Testis (tissue), 3 donors: ENCODE data around the gene ALDH9A1. TPM values are rescaled to one million over a fixed set of nuclear protein-coding genes. Genes with fewer than 3 reads are reported as not detected.
A peak's percentile ranks its signal among the peaks of the same experiment; 100 is the strongest.
"Not testable (repeated sequence)": the region's sequence is repeated elsewhere in the genome, so short reads cannot be mapped to it uniquely, and the experiment has no call there.

Experiments
- DNase-seq: peaks from one replicate; pipeline ENCODE4 v3.0.0-alpha.2; 2019
- H3K27ac ChIP-seq, 2 donors: fragments of 200-600 bp; sonication (generic); one replicate each; pipeline ENCODE4 v1.5.1; 2019
- H3K27me3 ChIP-seq: fragments of 200-600 bp; sonication (generic); one replicate; pipeline ENCODE4 v1.5.1; 2019
- H3K36me3 ChIP-seq: fragments of 200-600 bp; sonication (generic); one replicate; pipeline ENCODE4 v1.5.1; 2017; ENCODE audit warnings: low read depth; ENCODE audit errors: missing control alignments
- H3K4me1 ChIP-seq: fragments of 200-600 bp; sonication (generic); one replicate; pipeline ENCODE4 v1.5.1; 2019
- H3K4me3 ChIP-seq, 2 donors: fragments of 200-600 bp; sonication (generic); one replicate each; pipeline ENCODE4 v1.5.1; 2017 to 2019
- H3K9me3 ChIP-seq: fragments of 200-600 bp; sonication (generic); one replicate; pipeline ENCODE4 v1.5.1; 2017
- POLR2A ChIP-seq: fragments of 450-650 bp; IDR thresholded peaks from one replicate; pipeline ENCODE4 v1.6.1; 2017; ENCODE audit warnings: antibody characterized with exemption, mild to moderate bottlenecking, moderate library complexity
- WGBS, 2 donors: methylation state at CpG; one replicate each; pipeline ENCODE4 v1.1.5; 2018; 5-methylcytosine and 5-hydroxymethylcytosine counted together
- intact Hi-C: fragments of 100-400 bp; cut with DNase I; formaldehyde crosslinking; loops from one replicate; pipeline ENCODE4 v1.15.1; 2023; ENCODE audit warnings: low total_unique reads
- polyA plus RNA-seq: library from polyadenylated mRNA; stranded (reverse); fragments of 350-450 nt; fragmentation: Illumina TruSeq; extraction: RNeasy Lipid Tissue Mini Kit (QIAGEN cat#74804); gene quantifications from one replicate; pipeline ENCODE4 v1.2.3, GENCODE V29; 2014; ENCODE audit warnings: low read depth, low replicate concordance; ENCODE audit not compliant: insufficient read depth
- total RNA-seq, 2 donors: library from RNA; depleted of rRNA; stranded (reverse); fragments of >200 nt; gene quantifications; one replicate each; pipeline ENCODE4 v1.2.3, GENCODE V29; 2016
- TF ChIP-seq, protein P1 (sequence below), 3 experiments: fragments of 450-650 bp in 2 of 3; fragments of 200-600 bp in 1 of 3; sonication (generic) in 1 of 3; IDR thresholded peaks; one replicate each; pipeline ENCODE4 v1.5.1; 2016 to 2019; ENCODE audit warnings: antibody characterized with exemption in 3 of 3, mild to moderate bottlenecking in 2 of 3, moderate library complexity in 1 of 3

ALDH9A1 gene
- total and polyA plus RNA-seq, 3 donors from 2014 or later = 144 to 201 (median 188) TPM

DNA sequence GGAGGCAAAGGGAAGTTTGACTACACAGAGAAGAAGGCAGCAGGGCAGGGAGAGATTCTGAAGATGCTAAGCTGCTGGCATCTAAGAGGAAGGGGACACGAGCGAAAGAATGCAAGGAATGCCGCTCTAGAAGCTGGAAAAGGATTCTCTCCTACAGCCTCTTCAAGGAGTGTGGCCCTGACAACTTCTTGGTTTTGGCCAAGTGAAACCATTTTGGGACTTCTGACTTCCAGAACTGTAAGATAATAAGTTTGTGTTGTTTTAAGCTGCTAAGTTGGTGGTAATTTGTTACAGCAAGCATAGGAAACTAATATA lies 38.8 kb downstream of the ALDH9A1 start:
- no peak for DNase-seq
- Histone ChIP-seq H3K9me3 (no peaks in the 10 kb centered on the region), H3K4me1 (peaks cover 16% of the 10 kb centered on the region), H3K36me3 (no peaks in the 10 kb centered on the region), H3K27ac (no peak overlapping the region), H3K4me3 (no peak overlapping the region), H3K27me3 (no peaks in the 10 kb centered on the region)
- WGBS, 2 donors = 48 to 74% methylated on average over 3 of the region's 3 CpGs
- intact Hi-C loops = no loop called here
- TF ChIP-seq, protein P1, sequence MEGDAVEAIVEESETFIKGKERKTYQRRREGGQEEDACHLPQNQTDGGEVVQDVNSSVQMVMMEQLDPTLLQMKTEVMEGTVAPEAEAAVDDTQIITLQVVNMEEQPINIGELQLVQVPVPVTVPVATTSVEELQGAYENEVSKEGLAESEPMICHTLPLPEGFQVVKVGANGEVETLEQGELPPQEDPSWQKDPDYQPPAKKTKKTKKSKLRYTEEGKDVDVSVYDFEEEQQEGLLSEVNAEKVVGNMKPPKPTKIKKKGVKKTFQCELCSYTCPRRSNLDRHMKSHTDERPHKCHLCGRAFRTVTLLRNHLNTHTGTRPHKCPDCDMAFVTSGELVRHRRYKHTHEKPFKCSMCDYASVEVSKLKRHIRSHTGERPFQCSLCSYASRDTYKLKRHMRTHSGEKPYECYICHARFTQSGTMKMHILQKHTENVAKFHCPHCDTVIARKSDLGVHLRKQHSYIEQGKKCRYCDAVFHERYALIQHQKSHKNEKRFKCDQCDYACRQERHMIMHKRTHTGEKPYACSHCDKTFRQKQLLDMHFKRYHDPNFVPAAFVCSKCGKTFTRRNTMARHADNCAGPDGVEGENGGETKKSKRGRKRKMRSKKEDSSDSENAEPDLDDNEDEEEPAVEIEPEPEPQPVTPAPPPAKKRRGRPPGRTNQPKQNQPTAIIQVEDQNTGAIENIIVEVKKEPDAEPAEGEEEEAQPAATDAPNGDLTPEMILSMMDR (IDR thresholded peaks at IDR 0.05) = no peak
- no peak for TF ChIP-seq POLR2A

DNA sequence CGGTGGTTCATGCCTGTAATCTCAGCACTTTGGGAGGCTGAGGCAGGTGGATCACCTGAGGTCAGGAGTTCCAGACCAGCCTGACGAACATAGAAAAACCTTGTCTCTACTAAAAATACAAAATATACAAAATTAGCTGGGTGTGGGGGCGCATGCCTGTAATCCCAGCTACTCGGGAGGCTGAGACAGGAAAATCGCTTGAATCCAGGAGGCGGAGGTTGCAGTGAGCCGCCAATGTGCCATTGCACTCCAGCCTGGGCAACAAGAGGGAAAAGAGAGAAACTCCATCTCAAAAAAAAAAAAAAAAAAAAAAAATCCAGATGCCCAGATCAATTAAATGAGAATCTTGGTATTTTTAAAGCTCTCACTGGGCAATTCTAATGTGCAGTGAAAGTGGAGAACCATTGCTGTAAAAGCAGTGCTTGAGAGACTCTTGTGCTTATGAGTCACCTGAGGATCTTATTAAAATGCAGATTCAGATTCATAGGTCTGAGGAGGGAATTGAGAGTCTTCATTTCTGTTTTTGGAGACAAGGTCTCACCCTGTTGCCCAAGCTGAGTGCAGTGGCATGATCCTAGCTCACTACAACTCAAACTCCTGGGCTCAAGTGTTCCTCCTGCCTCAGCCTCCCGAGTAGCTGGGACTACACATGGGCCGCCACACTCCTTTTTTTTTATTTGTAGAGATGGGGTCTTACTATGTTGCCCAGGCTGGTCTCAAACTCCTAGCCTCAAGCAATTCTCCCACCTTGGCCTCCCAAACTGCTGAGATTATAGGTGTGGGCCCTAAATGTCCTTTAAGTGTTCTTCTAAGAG lies 39.4 kb downstream of the ALDH9A1 start:
- intact Hi-C loops, H3K4me3 ChIP-seq, DNase-seq, H3K27ac ChIP-seq, H3K27me3 ChIP-seq, H3K9me3 ChIP-seq, H3K36me3 ChIP-seq: not testable (repeated sequence)
- WGBS, 2 donors = 93 to 95% methylated on average over 9 of the region's 9 CpGs
- H3K4me1 ChIP-seq = peaks cover 16% of the 10 kb centered on the region

DNA sequence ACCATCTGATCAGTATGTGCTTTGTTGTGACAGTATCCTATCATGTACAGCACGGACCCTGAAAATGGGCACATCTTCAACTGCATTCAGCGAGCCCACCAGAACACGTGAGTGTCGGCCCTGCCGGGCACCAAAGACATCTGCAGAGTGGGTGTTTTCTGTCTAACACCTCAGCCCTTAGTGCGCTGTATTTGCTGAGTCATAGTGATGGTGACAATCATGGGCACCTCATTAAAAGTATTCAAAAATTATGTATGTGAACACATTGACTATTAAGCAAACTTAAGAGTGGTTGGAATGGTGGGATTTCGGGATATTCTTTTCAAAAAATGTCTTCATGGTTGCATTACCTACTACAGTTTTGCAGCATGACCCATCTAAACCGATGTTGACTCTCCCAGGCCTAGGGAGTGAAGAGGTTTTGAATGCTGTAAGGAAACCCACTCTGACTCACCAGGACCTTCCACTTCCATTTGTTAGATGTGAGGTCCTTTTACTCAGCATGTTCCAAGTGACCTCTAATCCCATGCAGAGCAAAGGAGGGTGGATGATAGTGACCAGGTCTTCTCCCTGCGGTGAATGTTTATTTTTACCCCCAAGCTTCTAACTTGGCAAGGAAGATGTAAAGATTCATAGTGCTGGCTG lies 47.3 kb downstream of the ALDH9A1 start:
- Histone ChIP-seq H3K4me3 (no peak overlapping the region), H3K4me1 (peaks cover 24% of the 10 kb centered on the region), H3K9me3 (no peaks in the 10 kb centered on the region), H3K36me3 (no peaks in the 10 kb centered on the region), H3K27me3 (no peaks in the 10 kb centered on the region), H3K27ac (no peak overlapping the region)
- no peak for DNase-seq
- intact Hi-C loops = no loop called here
- 82 to 88% methylated on average over 9 of the region's 9 CpGs for WGBS, 2 donors
- TF ChIP-seq POLR2A = no peak
- TF ChIP-seq, protein P1 (IDR thresholded peaks at IDR 0.05) = no peak

DNA sequence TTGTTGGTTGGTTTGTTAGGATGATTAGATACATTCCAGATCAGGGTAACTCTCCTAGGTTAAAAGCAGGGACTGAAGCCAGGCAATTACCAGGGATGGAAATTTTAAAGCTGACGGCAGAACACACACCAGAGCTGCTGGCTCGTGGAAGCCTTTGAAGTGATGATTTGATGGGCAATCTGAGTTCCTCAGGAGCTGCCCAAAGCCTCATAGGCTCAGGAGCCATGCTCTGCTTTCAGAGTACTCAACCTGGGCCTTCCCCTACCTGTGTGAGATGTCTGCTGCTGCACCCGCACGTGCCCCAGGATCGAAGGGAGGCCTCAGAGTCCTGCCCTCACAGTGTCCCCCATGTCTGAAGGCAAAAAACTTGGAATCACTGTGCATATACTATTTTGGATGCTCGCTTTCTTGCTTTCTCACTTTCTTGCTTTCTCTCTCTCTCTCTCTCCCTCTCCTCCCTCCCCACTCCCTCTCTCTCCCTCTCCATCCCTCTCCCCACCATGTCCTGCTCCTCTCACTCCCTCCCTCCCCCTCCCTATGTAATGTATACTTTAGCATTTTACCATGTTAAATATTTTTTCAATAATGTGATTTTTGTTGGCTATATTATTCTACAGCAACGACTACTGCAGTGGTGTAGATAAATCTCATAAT lies 49.3 kb downstream of the ALDH9A1 start:
- DNase-seq = no peak
- H3K36me3 ChIP-seq = no peaks in the 10 kb centered on the region
- H3K9me3 ChIP-seq = no peaks in the 10 kb centered on the region
- WGBS, 2 donors = 64 to 81% methylated on average over 7 of the region's 7 CpGs
- H3K4me3 ChIP-seq = no peak overlapping the region
- no peaks in the 10 kb centered on the region for H3K27me3 ChIP-seq
- intact Hi-C loops = no loop called here
- H3K27ac ChIP-seq = no peak overlapping the region
- peaks cover 27% of the 10 kb centered on the region for H3K4me1 ChIP-seq
- TF ChIP-seq POLR2A = no peak
- TF ChIP-seq, protein P1 (IDR thresholded peaks at IDR 0.05) = no peak

DNA sequence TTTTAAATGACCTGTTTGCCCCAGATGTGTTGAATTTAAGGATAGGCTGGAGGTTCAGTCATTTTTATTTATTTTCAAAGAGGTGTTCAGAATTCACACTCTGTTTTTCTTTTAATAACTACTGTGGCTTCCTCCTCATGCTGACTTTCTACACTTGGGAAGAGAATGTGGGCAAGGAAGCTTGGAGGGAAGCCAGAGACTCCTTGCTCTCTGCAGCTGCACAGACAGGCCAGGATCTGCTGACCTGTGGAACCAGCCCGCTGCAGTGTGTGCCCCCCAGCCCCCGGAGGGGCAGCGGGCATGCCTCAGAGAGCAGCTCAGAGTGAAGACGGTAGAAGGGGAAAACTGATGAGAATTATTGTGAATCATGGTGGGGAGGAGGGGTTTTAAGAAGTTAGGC lies 50.4 kb downstream of the ALDH9A1 start:
- intact Hi-C loops = no loop called here
- TF ChIP-seq POLR2A = no peak
- TF ChIP-seq, protein P1 (IDR thresholded peaks at IDR 0.05) = no peak
- DNase-seq = peak; percentile 70
- Histone ChIP-seq H3K4me3 (no peak overlapping the region), H3K4me1 (peaks cover 23% of the 10 kb centered on the region), H3K9me3 (no peaks in the 10 kb centered on the region), H3K36me3 (no peaks in the 10 kb centered on the region), H3K27ac (no peak overlapping the region), H3K27me3 (no peaks in the 10 kb centered on the region)
- WGBS, 2 donors = 35 to 41% methylated on average over 2 to 4 of the region's 4 CpGs
